ENCODE results near the gene TMEM59.
A peak's percentile ranks its signal among the peaks of the same experiment; 100 is the strongest.

Gene TMEM59

DNA sequence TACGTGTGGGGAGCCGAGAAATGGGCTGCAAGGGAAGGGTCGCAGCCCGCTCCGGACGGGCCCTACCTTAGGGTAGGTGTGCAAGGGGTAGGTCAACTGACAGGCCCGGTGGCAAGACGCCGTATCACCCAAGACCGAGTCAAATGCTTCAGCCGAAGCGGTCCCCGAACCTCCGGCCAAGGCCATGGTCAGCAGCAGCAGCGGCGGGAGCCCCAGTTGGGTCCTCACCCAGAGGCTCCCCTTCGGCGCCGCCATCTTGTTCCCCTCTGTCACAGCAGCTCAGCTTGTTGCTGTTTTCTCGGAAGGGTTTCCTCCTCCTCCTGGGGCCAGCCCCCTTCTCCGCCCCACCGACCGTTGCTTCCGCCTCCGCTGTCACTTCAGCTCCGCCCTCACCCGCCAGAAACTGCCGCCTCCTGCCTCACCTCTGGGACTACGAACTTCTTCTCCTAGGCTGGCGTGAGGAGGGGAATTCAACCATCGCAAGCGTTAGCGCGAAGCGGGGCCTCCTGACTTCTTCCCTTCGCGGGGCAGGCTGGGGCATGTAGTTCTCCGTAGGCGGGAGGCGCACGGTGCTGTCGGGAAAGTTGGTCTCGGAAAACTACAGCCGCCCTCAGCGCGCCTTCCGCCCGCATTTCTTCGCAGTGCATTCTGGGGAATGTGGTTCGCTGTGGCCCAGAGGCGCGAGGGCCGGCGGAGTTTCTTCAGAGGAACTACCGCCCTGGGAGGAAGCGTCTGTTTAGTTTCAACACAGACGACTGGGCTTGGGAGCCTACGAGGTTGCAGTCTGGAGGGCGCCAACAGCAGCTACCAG is at the start of gene TMEM59, which contains the start of gene TCEANC2:
Gene TMEM59 (minus strand): TSS at position 271 of the 811 bp plus-strand sequence. CDS start 16 bp downstream, at position 255.
Gene TCEANC2 (plus strand): TSS at position 675 of the 811 bp plus-strand sequence. CDS start 815 bp downstream, outside the sequence.
- H3K4me1 ChIP-seq (ENCODE audit: control insufficient read depth, insufficient read depth, low read length), result peaks cover 4% of the 10 kb centered on the region
- H3K9me3 ChIP-seq (ENCODE audit: control insufficient read depth, insufficient read depth, low read depth, low read length), result no peaks in the 10 kb centered on the region
- H3K36me3 ChIP-seq (ENCODE audit: control insufficient read depth in 2 of 2, insufficient read depth in 1 of 2, low read length in 2 of 2), result peaks cover 0 to 14% of the 10 kb centered on the region in 2 experiments; a peak in 2 of 3 replicates
- POLR2A ChIA-PET, result interaction anchor here (0.8 to 3.7 kb wide), 7 partner anchors 9 to 198 kb away, joined by 3 to 20 read pairs (median 3); partner anchors contain the start of genes IFT25 and LRRC42
- CTCF ChIA-PET, result interaction anchor here (0.6 to 1.5 kb wide), 4 partner anchors 12 to 100 kb away, joined by 3 read pairs; no protein-coding TSS in a partner anchor
- peak within 1 kb of the TSS; percentile 62 for H3K27ac ChIP-seq (ENCODE audit: extremely low read depth, low read depth, low read length)
- peak within 1 kb of the TSS; percentile 91 for H3K4me3 ChIP-seq (ENCODE audit: low read depth, low read length)
- no peak for TF ChIP-seq ZNF670 (tag by site-specific recombination; IDR thresholded peaks at IDR 0.05; ENCODE audit: low read depth)
- TF ChIP-seq OVOL3 (tag by site-specific recombination; IDR thresholded peaks at IDR 0.05), result peak; percentile 34; the same call in 1 of the 2 replicates
- 0 out of 2 replicates have a peak, but pooled peaks have one; percentile 21 for TF ChIP-seq ZNF843 (tag by site-specific recombination; IDR thresholded peaks at IDR 0.05)
- TF ChIP-seq ZNF544 (tag by site-specific recombination; IDR thresholded peaks at IDR 0.05), result no peak
- TF ChIP-seq ZNF366 (tag by site-specific recombination; conservative IDR thresholded peaks at IDR 0.05), result peak; percentile 64
- TF ChIP-seq ZNF488 (tag by site-specific recombination; IDR thresholded peaks at IDR 0.05), result no peak
- TF ChIP-seq ZNF510 (tag by site-specific recombination; IDR thresholded peaks at IDR 0.05; ENCODE audit: insufficient replicate concordance), result no peak
- peak; percentile 65 for TF ChIP-seq YY2 (tag by site-specific recombination; IDR thresholded peaks at IDR 0.05)
- no peak for TF ChIP-seq ZNF114 (tag by site-specific recombination; IDR thresholded peaks at IDR 0.05)
- TF ChIP-seq ZNF596 (tag by site-specific recombination; IDR thresholded peaks at IDR 0.05), result no peak
- no peak for TF ChIP-seq ZNF449 (tag by site-specific recombination; IDR thresholded peaks at IDR 0.05)
- TF ChIP-seq, protein P1, sequence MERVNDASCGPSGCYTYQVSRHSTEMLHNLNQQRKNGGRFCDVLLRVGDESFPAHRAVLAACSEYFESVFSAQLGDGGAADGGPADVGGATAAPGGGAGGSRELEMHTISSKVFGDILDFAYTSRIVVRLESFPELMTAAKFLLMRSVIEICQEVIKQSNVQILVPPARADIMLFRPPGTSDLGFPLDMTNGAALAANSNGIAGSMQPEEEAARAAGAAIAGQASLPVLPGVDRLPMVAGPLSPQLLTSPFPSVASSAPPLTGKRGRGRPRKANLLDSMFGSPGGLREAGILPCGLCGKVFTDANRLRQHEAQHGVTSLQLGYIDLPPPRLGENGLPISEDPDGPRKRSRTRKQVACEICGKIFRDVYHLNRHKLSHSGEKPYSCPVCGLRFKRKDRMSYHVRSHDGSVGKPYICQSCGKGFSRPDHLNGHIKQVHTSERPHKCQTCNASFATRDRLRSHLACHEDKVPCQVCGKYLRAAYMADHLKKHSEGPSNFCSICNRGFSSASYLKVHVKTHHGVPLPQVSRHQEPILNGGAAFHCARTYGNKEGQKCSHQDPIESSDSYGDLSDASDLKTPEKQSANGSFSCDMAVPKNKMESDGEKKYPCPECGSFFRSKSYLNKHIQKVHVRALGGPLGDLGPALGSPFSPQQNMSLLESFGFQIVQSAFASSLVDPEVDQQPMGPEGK (tag by site-specific recombination; IDR thresholded peaks at IDR 0.05), result peak; percentile 97
- peak; percentile 92 for TF ChIP-seq ZNF341 (tag by site-specific recombination; IDR thresholded peaks at IDR 0.05; ENCODE audit: low read depth)
- no peak for TF ChIP-seq ZNF133 (tag by site-specific recombination; IDR thresholded peaks at IDR 0.05)
- peak; percentile 14; the same call in 1 of the 2 replicates for TF ChIP-seq KLF1 (tag by site-specific recombination; IDR thresholded peaks at IDR 0.05)
- no peak for TF ChIP-seq ZNF138 (tag by site-specific recombination; IDR thresholded peaks at IDR 0.05; ENCODE audit: borderline replicate concordance)
- peak; percentile 99 for TF ChIP-seq SP3 (tag by site-specific recombination; IDR thresholded peaks at IDR 0.05)
- TF ChIP-seq ZNF121 (tag by site-specific recombination; IDR thresholded peaks at IDR 0.05), result no peak
- no peak for TF ChIP-seq ZNF10 (tag by site-specific recombination; IDR thresholded peaks at IDR 0.05)
- TF ChIP-seq ZNF561 (tag by site-specific recombination; IDR thresholded peaks at IDR 0.05; ENCODE audit: borderline replicate concordance), result peak; percentile 65; the same call in 1 of the 2 replicates
- peak; percentile 94 for TF ChIP-seq ZEB2 (tag by site-specific recombination; IDR thresholded peaks at IDR 0.05)
- 0 out of 2 replicates have a peak, but pooled peaks have one; percentile 4 for TF ChIP-seq HOXD13 (CRISPR knock-in tag; IDR thresholded peaks at IDR 0.05; ENCODE audit: borderline replicate concordance)
- TF ChIP-seq, protein P2, sequence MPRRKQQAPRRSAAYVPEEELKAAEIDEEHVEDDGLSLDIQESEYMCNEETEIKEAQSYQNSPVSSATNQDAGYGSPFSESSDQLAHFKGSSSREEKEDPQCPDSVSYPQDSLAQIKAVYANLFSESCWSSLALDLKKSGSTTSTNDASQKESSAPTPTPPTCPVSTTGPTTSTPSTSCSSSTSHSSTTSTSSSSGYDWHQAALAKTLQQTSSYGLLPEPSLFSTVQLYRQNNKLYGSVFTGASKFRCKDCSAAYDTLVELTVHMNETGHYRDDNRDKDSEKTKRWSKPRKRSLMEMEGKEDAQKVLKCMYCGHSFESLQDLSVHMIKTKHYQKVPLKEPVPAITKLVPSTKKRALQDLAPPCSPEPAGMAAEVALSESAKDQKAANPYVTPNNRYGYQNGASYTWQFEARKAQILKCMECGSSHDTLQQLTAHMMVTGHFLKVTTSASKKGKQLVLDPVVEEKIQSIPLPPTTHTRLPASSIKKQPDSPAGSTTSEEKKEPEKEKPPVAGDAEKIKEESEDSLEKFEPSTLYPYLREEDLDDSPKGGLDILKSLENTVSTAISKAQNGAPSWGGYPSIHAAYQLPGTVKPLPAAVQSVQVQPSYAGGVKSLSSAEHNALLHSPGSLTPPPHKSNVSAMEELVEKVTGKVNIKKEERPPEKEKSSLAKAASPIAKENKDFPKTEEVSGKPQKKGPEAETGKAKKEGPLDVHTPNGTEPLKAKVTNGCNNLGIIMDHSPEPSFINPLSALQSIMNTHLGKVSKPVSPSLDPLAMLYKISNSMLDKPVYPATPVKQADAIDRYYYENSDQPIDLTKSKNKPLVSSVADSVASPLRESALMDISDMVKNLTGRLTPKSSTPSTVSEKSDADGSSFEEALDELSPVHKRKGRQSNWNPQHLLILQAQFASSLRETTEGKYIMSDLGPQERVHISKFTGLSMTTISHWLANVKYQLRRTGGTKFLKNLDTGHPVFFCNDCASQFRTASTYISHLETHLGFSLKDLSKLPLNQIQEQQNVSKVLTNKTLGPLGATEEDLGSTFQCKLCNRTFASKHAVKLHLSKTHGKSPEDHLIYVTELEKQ (tag by site-specific recombination; IDR thresholded peaks at IDR 0.05; ENCODE audit: borderline replicate concordance), result 0 out of 2 replicates have a peak, but pooled peaks have one; percentile 11
- no peak for TF ChIP-seq ZNF112 (tag by site-specific recombination; IDR thresholded peaks at IDR 0.05)
- TF ChIP-seq SALL2 (tag by site-specific recombination; IDR thresholded peaks at IDR 0.05; ENCODE audit: borderline replicate concordance), result no peak
- no peak for TF ChIP-seq ZBTB8A (tag by site-specific recombination; IDR thresholded peaks at IDR 0.05)
- no peak for TF ChIP-seq ZNF560 (tag by site-specific recombination; IDR thresholded peaks at IDR 0.05; ENCODE audit: borderline replicate concordance)
- no peak for TF ChIP-seq ZNF416 (tag by site-specific recombination; IDR thresholded peaks at IDR 0.05)
- peak; percentile 76; the same call in 1 of the 2 replicates for TF ChIP-seq ZNF324 (tag by site-specific recombination; IDR thresholded peaks at IDR 0.05)
- TF ChIP-seq ZFP37 (tag by site-specific recombination; IDR thresholded peaks at IDR 0.05), result 0 out of 2 replicates have a peak, but pooled peaks have one; percentile 27
- no peak for TF ChIP-seq WT1 (tag by site-specific recombination; IDR thresholded peaks at IDR 0.05)

All from HEK293 (cell line).